NOMO-1 (cell line): ENCODE data around the gene SHISA4.
A peak's percentile ranks its signal among the peaks of the same experiment; 100 is the strongest.
"Not testable (repeated sequence)": the region's sequence is repeated elsewhere in the genome, so short reads cannot be mapped to it uniquely, and the experiment has no call there.

Source experiments
- DNase-seq, 2 experiments: peaks; one replicate each; lab custom pipeline; 2025; ENCODE audit not compliant: unreplicated experiment in 2 of 2; lab: John Stamatoyannopoulos, UW

Gene SHISA4

DNA sequence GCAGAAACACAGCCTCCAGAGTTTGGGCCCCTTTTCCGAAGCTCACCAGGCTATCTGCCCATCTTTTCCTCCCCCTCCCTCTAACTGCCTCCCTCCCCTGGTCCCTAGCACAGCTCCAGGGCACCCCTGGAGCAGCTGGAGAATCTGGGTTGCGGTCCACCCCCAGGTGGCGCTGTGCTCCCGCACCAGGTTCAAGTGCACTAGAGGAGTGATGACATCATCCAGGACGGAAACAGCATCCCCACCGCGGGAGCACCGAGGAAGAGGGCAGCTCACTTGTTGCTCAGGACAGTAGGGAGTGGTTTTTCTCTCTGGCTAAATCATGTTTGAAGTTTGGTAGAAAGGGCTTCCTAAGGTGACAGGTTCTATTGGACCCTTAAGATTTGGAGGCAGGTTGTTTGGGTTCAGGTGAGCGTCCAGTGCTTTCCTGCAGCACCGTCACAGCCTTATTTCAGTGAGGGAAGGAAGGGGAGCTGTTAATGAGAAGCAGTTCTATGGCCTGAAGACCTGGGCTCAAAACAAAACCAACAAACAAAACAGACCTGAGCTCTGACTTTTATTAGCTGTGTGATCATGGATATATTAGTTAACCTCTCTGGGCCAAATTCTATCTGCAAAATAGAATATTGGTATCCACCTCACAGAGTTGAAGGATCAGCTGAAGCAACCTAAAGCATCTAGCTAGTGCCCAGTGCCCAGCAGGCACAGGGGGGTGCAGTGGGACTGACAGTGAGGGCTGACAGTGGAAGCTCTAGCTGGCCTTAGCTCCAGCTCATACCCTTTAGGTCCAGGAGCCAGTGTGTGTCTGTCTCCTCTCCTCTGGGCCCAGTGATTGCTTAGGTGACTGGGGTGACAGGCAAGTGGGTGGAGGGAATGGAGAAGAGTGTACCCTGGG is 7.5 kb downstream of the SHISA4 start:
- DNase-seq: peak; percentile 81 to 83

DNA sequence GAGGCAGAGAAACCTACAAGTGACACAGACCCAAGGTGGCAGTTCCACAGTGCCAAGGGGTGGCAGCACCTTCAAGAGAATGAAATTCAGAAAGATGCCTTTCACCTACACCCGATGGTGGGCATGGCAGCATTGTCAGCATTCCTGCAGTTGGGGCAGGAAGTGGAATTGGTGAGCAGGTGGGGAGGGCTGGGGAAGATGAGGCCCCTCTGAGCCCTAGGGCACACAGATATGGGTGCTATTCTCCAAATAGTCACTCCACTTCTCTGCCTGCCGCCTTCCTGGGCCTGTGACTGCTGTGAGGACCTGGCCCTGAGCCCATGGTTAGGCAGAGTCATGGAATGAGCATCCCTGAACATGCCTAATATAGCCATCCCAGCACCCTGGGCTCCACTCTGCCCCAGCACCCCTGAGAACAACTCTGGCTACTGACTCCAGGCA is 8.3 kb downstream of the SHISA4 start:
- DNase-seq: no peak

GRCh38 chr1:201898240-201898894 is 9.7 kb downstream of the SHISA4 start:
- no peak for DNase-seq

DNA sequence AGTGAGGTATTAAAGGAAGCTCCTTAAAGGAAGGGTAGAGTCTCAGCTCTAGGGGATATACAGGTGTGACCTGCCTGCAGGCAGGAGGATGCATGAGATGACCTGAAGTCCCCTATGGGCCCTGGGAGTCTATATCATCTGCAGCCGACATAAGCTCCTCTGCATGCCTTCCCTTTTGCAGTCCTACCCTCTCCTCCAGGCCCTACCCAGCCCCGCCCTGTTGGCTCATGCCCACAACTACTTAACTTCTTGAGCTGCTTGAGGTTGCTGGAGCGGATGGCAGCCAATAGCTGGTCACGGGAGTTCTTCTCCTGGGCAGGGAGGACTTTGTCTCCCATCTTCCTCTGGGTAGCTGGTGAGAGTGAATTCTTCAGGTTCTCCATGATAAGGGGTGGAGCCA is 10.3 kb downstream of the SHISA4 start:
- no peak for DNase-seq

DNA sequence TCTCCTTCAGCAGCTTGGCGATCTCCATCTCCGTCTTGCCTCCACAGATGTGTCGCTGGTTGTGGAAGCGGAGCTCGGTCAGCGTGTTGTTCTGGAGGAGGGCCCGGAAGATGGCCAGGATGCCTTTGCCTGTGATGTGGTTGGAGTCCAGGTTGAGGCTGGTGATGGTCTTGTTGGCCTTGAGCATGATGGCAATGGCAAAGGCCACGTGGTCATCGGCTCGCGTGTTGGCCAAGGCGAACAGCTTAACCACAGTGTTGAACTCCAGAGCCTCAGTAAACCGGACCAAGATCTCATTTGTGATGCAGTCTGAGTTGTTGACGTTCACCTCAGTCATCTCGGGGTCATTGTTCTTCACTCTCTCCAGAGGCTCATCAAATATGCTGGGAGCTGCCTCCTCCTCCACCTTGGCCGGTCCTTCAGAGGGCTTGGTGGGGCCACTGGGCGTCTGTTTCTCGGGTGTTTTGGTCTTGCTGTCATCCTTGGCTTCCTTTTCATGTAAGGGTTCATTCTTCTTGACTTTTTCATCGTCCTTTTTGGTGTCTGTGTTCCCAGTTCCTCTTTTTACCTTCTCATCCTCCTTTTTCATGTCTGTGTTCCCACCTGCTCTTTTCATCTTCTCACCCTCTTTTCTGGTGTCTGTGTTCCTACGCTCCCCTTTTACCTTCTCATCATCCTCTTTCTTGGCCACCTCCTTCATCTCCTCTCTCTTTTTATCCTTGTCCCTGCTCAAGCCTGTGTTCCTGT is 11.2 kb downstream of the SHISA4 start:
- DNase-seq: no peak

DNA sequence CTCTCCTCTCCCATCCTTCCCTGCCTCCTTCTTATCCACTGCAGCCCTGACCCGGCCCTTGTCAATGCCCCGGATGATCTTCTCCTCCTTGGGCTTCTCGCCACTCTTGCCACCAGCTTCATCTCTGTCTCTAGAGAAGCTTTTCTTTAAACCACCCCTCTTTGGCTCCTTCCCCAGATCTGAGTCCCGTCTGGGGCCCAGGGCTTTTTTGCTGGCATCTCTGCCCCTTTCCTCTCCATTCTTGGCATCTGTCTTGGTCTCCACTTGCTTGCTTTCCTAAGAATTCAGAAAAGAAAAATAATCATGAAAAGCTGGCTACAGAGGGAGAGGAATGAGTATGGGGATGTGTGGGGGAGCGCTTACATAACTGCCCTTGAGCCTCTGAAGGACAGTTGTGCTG is 11.8 kb downstream of the SHISA4 start:
- DNase-seq: no peak

DNA sequence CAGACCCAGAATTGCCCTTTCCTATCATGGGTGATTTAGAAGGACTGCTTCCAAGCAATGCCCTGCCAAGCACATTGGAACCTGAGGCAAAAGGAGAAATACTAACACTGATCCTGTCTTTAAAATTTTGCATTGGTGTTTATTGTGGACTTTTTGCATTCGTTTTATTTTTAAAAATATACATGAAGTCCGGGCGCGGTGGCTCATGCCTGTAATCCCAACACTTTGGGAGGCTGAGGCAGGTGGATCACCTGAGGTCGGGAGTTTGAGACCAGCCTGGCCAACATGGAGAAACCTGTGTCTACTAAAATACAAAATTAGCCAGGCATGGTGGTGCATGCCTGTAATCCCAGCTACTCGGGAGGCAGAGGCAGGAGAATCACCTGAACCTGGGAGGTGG is 12.3 kb downstream of the SHISA4 start:
- not testable (repeated sequence) for DNase-seq

DNA sequence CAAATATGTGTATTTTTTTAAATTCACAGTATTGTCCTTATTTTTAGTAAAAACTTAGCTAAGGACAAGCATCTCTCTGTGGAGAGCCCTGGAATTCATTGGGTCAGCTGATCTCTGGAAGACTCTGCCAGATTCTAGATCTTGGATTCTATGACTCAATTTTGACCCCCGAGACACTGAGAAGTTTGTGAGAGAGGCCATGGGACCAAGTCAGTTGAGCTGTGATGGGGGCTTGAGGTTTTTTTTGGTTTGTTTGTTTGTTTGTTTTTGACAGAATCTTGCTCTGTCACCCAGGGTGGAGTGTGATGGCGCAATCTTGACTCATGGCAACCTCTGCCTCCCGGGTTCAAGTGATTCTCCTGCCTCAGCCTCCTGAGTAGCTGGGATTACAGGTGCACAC is 13.5 kb downstream of the SHISA4 start:
- no peak for DNase-seq

GRCh38 chr1:201903135-201903534 is 14.4 kb downstream of the SHISA4 start:
- no peak for DNase-seq

- DNase-seq: no peak
Observed at GRCh38 chr1:201904579-201904978, 15.9 kb downstream of the SHISA4 start.

- DNase-seq: no peak
Observed at GRCh38 chr1:201905234-201905890, 16.7 kb downstream of the SHISA4 start.

- DNase-seq: no peak
Observed at GRCh38 chr1:201906336-201906735, 17.6 kb downstream of the SHISA4 start.

- no peak for DNase-seq
Observed at GRCh38 chr1:201907621-201908020, 18.9 kb downstream of the SHISA4 start.

DNA sequence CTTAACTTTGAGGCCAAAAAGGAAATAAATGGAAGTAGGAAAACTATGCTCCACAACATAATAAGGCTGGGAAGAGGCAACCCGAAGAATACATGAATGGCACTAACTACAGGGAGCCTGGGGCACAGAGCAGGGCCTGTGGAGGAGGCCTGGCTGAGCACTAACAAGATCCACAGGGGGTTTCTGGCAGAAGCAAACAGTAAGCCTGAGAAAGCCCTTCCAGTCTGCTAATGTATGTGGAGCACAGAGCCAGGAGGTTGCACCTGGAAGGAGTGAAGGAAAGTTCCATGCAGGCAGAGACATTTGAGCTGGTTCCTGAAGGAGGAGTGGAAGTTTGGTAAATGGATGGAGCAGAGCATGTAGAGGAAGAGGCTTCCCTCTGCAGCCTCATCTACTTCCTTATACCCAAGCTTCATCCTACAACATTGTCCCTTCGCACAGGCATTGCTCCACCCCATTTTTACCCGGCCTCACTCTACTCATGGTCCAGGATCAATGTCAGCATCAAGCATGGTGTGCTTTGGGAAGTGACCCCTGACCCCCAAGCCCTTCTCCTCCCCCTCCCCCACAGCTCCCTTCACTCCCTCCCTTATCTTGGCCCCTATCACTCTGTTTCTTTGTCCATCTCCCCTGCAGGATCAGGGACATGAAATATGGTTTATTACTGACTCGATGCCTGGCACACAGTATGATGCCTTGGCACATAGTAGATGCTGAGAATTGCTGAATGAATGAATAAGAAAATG is 23.3 kb downstream of the SHISA4 start:
- DNase-seq: no peak

GRCh38 chr1:201912832-201913231 is 24.1 kb downstream of the SHISA4 start:
- no peak for DNase-seq

- no peak for DNase-seq
Observed at GRCh38 chr1:201914456-201915235, 25.9 kb downstream of the SHISA4 start.

DNA sequence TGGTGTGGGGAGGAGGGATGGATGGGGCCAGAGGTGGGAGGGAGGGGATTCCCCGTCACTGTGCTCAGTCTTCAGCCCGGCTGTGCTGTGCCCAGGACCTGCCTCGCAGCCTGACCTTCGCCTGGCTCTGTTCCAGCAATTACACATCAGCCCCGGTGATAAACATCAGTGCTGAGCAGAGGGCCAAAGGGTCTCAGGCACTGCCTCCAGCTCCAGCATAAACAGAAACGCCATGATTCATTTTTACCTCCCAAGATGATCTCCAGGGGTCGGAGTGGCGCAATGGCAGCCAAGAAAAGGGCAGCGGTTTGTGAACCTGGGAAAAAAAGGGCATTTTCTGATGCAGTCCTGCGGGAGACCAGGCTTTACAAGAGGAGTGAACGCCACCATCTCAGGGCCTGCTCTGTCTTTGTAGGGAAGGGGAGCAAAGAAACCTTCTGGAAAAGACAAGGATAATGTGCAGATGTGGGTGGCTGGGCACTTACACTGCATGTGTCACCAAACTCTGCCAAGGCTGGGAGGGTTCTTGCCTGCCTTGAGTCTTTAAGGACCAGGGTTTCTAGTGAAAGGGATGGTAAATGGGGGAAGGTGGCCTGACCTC is 28.1 kb downstream of the SHISA4 start:
- no peak for DNase-seq

- DNase-seq: no peak
Observed at GRCh38 chr1:201917362-201918033, 28.8 kb downstream of the SHISA4 start.
